ENCODE results near the gene GPR89B. TPM values are rescaled to one million over a fixed set of nuclear protein-coding genes. Genes with fewer than 3 reads are reported as not detected.
"Not testable (repeated sequence)": the region's sequence is repeated elsewhere in the genome, so short reads cannot be mapped to it uniquely, and the experiment has no call there.

The GPR89B gene
- total RNA-seq (10 to 100 TPM; 16.3 to 17.7 TPM), polyA plus RNA-seq (17.8 TPM)

- POLR2A ChIA-PET; CTCF ChIA-PET; H3K27me3 Mint-ChIP-seq; H3K36me3 ChIP-seq (ENCODE audit: insufficient read depth, low read length); H3K36me3 Mint-ChIP-seq; H3K4me1 ChIP-seq (ENCODE audit: insufficient read depth, low read length); H3K27me3 ChIP-seq (ENCODE audit: insufficient read depth, low read length, poor library complexity, severe bottlenecking); H3K9me3 Mint-ChIP-seq; H3K9me3 ChIP-seq (ENCODE audit: low read length): not testable (repeated sequence)
- Histone ChIP-seq H3K27ac (ENCODE audit: low read depth, low read length) (peak within 1 kb of the TSS; percentile 75), H3K4me3 (ENCODE audit: low read length) (peak within 1 kb of the TSS; percentile 60)
- Mint-ChIP-seq H3K27ac (peak within 1 kb of the TSS in 7 of 8 donors; percentile 57 to 90 (median 72)), H3K4me1 (peaks cover 27 to 36% (median 35%) of the 10 kb centered on the region in 3 donors), H3K4me3 (peak within 1 kb of the TSS; percentile 83 to 95 (median 86))
- peak; percentile 82 to 92 (median 90) for DNase-seq
Observed at GRCh38 chr1:147928236-147929132, at the start of gene GPR89B. GPR89B (plus strand) TSS chr1:147928420; CDS start chr1:147928537, 117 bp downstream.

- Histone ChIP-seq H3K4me1 (ENCODE audit: insufficient read depth, low read length) (no peaks in the 10 kb centered on the region), H3K27me3 (ENCODE audit: insufficient read depth, low read length, poor library complexity, severe bottlenecking) (no peaks in the 10 kb centered on the region), H3K27ac (ENCODE audit: low read depth, low read length) (no peak overlapping the region), H3K4me3 (ENCODE audit: low read length) (no peak overlapping the region), H3K9me3 (ENCODE audit: low read length) (no peaks in the 10 kb centered on the region), H3K36me3 (ENCODE audit: insufficient read depth, low read length) (no peaks in the 10 kb centered on the region)
- H3K4me1 Mint-ChIP-seq, result no peaks in the 10 kb centered on the region
- peaks cover 4 to 11% (median 9%) of the 10 kb centered on the region in 5 donors for H3K9me3 Mint-ChIP-seq
- POLR2A ChIA-PET, result interaction anchor here (0.6 kb wide), 1 partner anchor 247 kb away, joined by 4 read pairs; no protein-coding TSS in a partner anchor
- no peak overlapping the region for H3K4me3 Mint-ChIP-seq
- no peak for DNase-seq
- no peak overlapping the region for H3K27ac Mint-ChIP-seq
- H3K27me3 Mint-ChIP-seq, result peaks cover 20 to 41% of the 10 kb centered on the region in 2 donors
- CTCF ChIA-PET, result no interaction called here
- H3K36me3 Mint-ChIP-seq, result peaks cover 0 to 9% (median 0%) of the 10 kb centered on the region in 3 donors
Observed at GRCh38 chr1:147879911-147880310, 48.3 kb upstream of the GPR89B start.

- Histone ChIP-seq H3K4me1 (ENCODE audit: insufficient read depth, low read length) (no peaks in the 10 kb centered on the region), H3K27ac (ENCODE audit: low read depth, low read length) (no peak overlapping the region), H3K27me3 (ENCODE audit: insufficient read depth, low read length, poor library complexity, severe bottlenecking) (no peaks in the 10 kb centered on the region), H3K9me3 (ENCODE audit: low read length) (no peaks in the 10 kb centered on the region), H3K4me3 (ENCODE audit: low read length) (no peak overlapping the region), H3K36me3 (ENCODE audit: insufficient read depth, low read length) (no peaks in the 10 kb centered on the region)
- Mint-ChIP-seq H3K4me3 (no peak overlapping the region), H3K9me3 (peaks cover 4 to 10% (median 9%) of the 10 kb centered on the region in 5 donors), H3K27me3 (peaks cover 12 to 29% of the 10 kb centered on the region in 2 donors), H3K27ac (no peak overlapping the region), H3K4me1 (no peaks in the 10 kb centered on the region), H3K36me3 (peaks cover 0 to 9% (median 0%) of the 10 kb centered on the region in 3 donors)
- POLR2A ChIA-PET, result no interaction called here
- no peak for DNase-seq
- CTCF ChIA-PET, result interaction anchor here (3.6 kb wide), 1 partner anchor 10 kb away, joined by 14 read pairs; no protein-coding TSS in a partner anchor
Observed at GRCh38 chr1:147882535-147882934, 45.7 kb upstream of the GPR89B start.

- ChIA-PET CTCF (interaction anchor here (1.0 kb wide), 1 partner anchor 397 kb away, joined by 3 read pairs; no protein-coding TSS in a partner anchor), POLR2A (no interaction called here)
- peaks cover 5 to 13% of the 10 kb centered on the region in 2 donors for H3K27me3 Mint-ChIP-seq
- no peaks in the 10 kb centered on the region for H3K9me3 ChIP-seq (ENCODE audit: low read length)
- peaks cover 0 to 4% (median 3%) of the 10 kb centered on the region in 3 donors for H3K4me1 Mint-ChIP-seq
- H3K36me3 ChIP-seq (ENCODE audit: insufficient read depth, low read length), result no peaks in the 10 kb centered on the region
- no peaks in the 10 kb centered on the region for H3K27me3 ChIP-seq (ENCODE audit: insufficient read depth, low read length, poor library complexity, severe bottlenecking)
- no peak overlapping the region for H3K27ac ChIP-seq (ENCODE audit: low read depth, low read length)
- H3K9me3 Mint-ChIP-seq, result no peaks in the 10 kb centered on the region
- H3K27ac Mint-ChIP-seq, result peak overlapping the region in 1 of 8 donors; percentile 33
- no peak overlapping the region for H3K4me3 ChIP-seq (ENCODE audit: low read length)
- peak; percentile 9 to 52 (median 28) for DNase-seq
- peak overlapping the region in 1 of 7 donors; percentile 19 for H3K4me3 Mint-ChIP-seq
- no peaks in the 10 kb centered on the region for H3K4me1 ChIP-seq (ENCODE audit: insufficient read depth, low read length)
- H3K36me3 Mint-ChIP-seq, result no peaks in the 10 kb centered on the region
Observed at GRCh38 chr1:147890177-147890790, 37.9 kb upstream of the GPR89B start.

- no peak overlapping the region for H3K27ac Mint-ChIP-seq
- ChIA-PET CTCF (interaction anchor here (2.4 kb wide), 1 partner anchor 617 kb away, joined by 8 read pairs; no protein-coding TSS in a partner anchor), POLR2A (no interaction called here)
- Histone ChIP-seq H3K27me3 (ENCODE audit: insufficient read depth, low read length, poor library complexity, severe bottlenecking) (no peaks in the 10 kb centered on the region), H3K27ac (ENCODE audit: low read depth, low read length) (no peak overlapping the region), H3K4me1 (ENCODE audit: insufficient read depth, low read length) (no peaks in the 10 kb centered on the region), H3K9me3 (ENCODE audit: low read length) (no peaks in the 10 kb centered on the region), H3K4me3 (ENCODE audit: low read length) (no peak overlapping the region), H3K36me3 (ENCODE audit: insufficient read depth, low read length) (no peaks in the 10 kb centered on the region)
- H3K9me3 Mint-ChIP-seq, result no peaks in the 10 kb centered on the region
- peaks cover 0 to 4% (median 3%) of the 10 kb centered on the region in 3 donors for H3K4me1 Mint-ChIP-seq
- DNase-seq, result no peak
- peaks cover 5 to 13% of the 10 kb centered on the region in 2 donors for H3K27me3 Mint-ChIP-seq
- peak overlapping the region in 1 of 7 donors; percentile 49 for H3K4me3 Mint-ChIP-seq
- no peaks in the 10 kb centered on the region for H3K36me3 Mint-ChIP-seq
Observed at GRCh38 chr1:147891088-147891487, 37.1 kb upstream of the GPR89B start.

- no peak overlapping the region for H3K4me3 ChIP-seq (ENCODE audit: low read length)
- ChIA-PET CTCF (interaction anchor here (0.9 to 2.5 kb wide), 20 partner anchors 10 to 618 kb away, joined by 3 to 15 read pairs (median 5); partner anchors contain the start of genes ACP6 and GJA8), POLR2A (no interaction called here)
- peak overlapping the region in 2 of 8 donors; percentile 0 to 21 for H3K27ac Mint-ChIP-seq
- H3K27me3 ChIP-seq (ENCODE audit: insufficient read depth, low read length, poor library complexity, severe bottlenecking), result no peaks in the 10 kb centered on the region
- H3K27ac ChIP-seq (ENCODE audit: low read depth, low read length), result no peak overlapping the region
- H3K9me3 Mint-ChIP-seq, result no peaks in the 10 kb centered on the region
- H3K4me1 ChIP-seq (ENCODE audit: insufficient read depth, low read length), result no peaks in the 10 kb centered on the region
- H3K27me3 Mint-ChIP-seq, result peaks cover 5 to 13% of the 10 kb centered on the region in 2 donors
- H3K36me3 Mint-ChIP-seq, result no peaks in the 10 kb centered on the region
- H3K36me3 ChIP-seq (ENCODE audit: insufficient read depth, low read length), result no peaks in the 10 kb centered on the region
- H3K9me3 ChIP-seq (ENCODE audit: low read length), result no peaks in the 10 kb centered on the region
- peak in 1 of 5 donors; percentile 2 for DNase-seq
- no peak overlapping the region for H3K4me3 Mint-ChIP-seq
- H3K4me1 Mint-ChIP-seq, result peaks cover 0 to 4% (median 3%) of the 10 kb centered on the region in 3 donors
Observed at GRCh38 chr1:147892216-147892615, 36.0 kb upstream of the GPR89B start.

- Histone ChIP-seq H3K27ac (ENCODE audit: low read depth, low read length) (no peak overlapping the region), H3K4me3 (ENCODE audit: low read length) (no peak overlapping the region), H3K27me3 (ENCODE audit: insufficient read depth, low read length, poor library complexity, severe bottlenecking) (no peaks in the 10 kb centered on the region), H3K36me3 (ENCODE audit: insufficient read depth, low read length) (no peaks in the 10 kb centered on the region), H3K4me1 (ENCODE audit: insufficient read depth, low read length) (no peaks in the 10 kb centered on the region), H3K9me3 (ENCODE audit: low read length) (no peaks in the 10 kb centered on the region)
- CTCF ChIA-PET, result interaction anchor here (0.6 to 2.5 kb wide), 22 partner anchors 9 to 619 kb away, joined by 3 to 15 read pairs (median 5); partner anchors contain the start of genes ACP6 and GJA8
- Mint-ChIP-seq H3K4me1 (peaks cover 0 to 4% (median 3%) of the 10 kb centered on the region in 3 donors), H3K36me3 (no peaks in the 10 kb centered on the region), H3K27ac (no peak overlapping the region), H3K9me3 (no peaks in the 10 kb centered on the region), H3K27me3 (peaks cover 5 to 13% of the 10 kb centered on the region in 2 donors), H3K4me3 (no peak overlapping the region)
- DNase-seq, result peak in 3 of 5 donors; percentile 10 to 52 (median 25)
- POLR2A ChIA-PET, result no interaction called here
Observed at GRCh38 chr1:147892731-147893214, 35.4 kb upstream of the GPR89B start.

All from CD8-positive, alpha-beta memory T cell (primary cell).